GM23338 (cell line): ENCODE results near the gene CDHR4. TPM values are rescaled to one million over a fixed set of nuclear protein-coding genes. Genes with fewer than 3 reads are reported as not detected.

ENCODE experiments used
- ATAC-seq: fragments of 200-7000 bp; cut with Tn5 transposase; 3 replicates; pipeline ENCODE4 v1.9.1; 2020
- DNase-seq: peaks from one replicate; pipeline ENCODE4 v3.0.0-alpha.2; 2015; ENCODE audit warnings: low spot score
- H2AFZ ChIP-seq: fragments of 200-600 bp; sonication (generic); 2 replicates; pipeline ENCODE4 v1.8.0; 2016; ENCODE audit warnings: antibody characterized with exemption, mild to moderate bottlenecking, moderate library complexity
- H3F3A ChIP-seq: fragments of 200-600 bp; sonication (generic); replicated peaks from 2 replicates; pipeline ENCODE4 v1.8.0; 2017; ENCODE audit warnings: antibody characterized with exemption, mixed run types, low read depth
- H3K27ac ChIP-seq: fragments of 200-600 bp; sonication (generic); 2 replicates; pipeline ENCODE4 v1.6.1; 2016; ENCODE audit warnings: low read depth
- H3K27me3 ChIP-seq: fragments of 200-600 bp; sonication (generic); 2 replicates; pipeline ENCODE4 v1.8.0; 2016; ENCODE audit warnings: mild to moderate bottlenecking, mixed run types, moderate library complexity; ENCODE audit not compliant: insufficient read depth
- H3K36me3 ChIP-seq: fragments of 200-600 bp; sonication (generic); 2 replicates; pipeline ENCODE4 v1.8.0; 2016; ENCODE audit warnings: mild to moderate bottlenecking; ENCODE audit not compliant: insufficient read depth
- H3K4me1 ChIP-seq: fragments of 200-600 bp; sonication (generic); 2 replicates; pipeline ENCODE4 v1.8.0; 2016; ENCODE audit warnings: mild to moderate bottlenecking, moderate library complexity; ENCODE audit not compliant: insufficient read depth
- H3K4me2 ChIP-seq: fragments of 200-600 bp; sonication (generic); 2 replicates; pipeline ENCODE4 v1.7.1; 2017; ENCODE audit warnings: mixed run types
- H3K4me3 ChIP-seq: fragments of 200-600 bp; sonication (generic); 2 replicates; pipeline ENCODE4 v1.6.1; 2016; ENCODE audit warnings: mixed run types
- H3K79me2 ChIP-seq: fragments of 200-600 bp; sonication (generic); replicated peaks from 2 replicates; pipeline ENCODE4 v1.8.0; 2017; ENCODE audit warnings: mild to moderate bottlenecking; ENCODE audit not compliant: insufficient read depth
- H3K9me2 ChIP-seq: fragments of 200-600 bp; sonication (generic); 2 replicates; pipeline ENCODE4 v1.8.0; 2017; ENCODE audit not compliant: insufficient read depth
- H4K20me1 ChIP-seq: fragments of 200-600 bp; sonication (generic); replicated peaks from 2 replicates; pipeline ENCODE4 v1.8.0; 2017; ENCODE audit warnings: mild to moderate bottlenecking; ENCODE audit not compliant: insufficient read depth
- H3K27ac Mint-ChIP-seq: 2 replicates; pipeline ENCODE4 v1.8.0; 2020; ENCODE audit warnings: inconsistent platforms, mild to moderate bottlenecking, moderate library complexity, mixed read lengths
- H3K27me3 Mint-ChIP-seq: 3 replicates; pipeline ENCODE4 v1.8.0; 2022; ENCODE audit warnings: low read depth, mild to moderate bottlenecking, moderate library complexity, mixed read lengths, inconsistent platforms; ENCODE audit not compliant: insufficient read depth, poor library complexity
- H3K36me3 Mint-ChIP-seq: 3 replicates; pipeline ENCODE4 v1.8.0; 2021; ENCODE audit warnings: low read depth, mild to moderate bottlenecking, inconsistent platforms, moderate library complexity, mixed read lengths
- H3K4me1 Mint-ChIP-seq: 3 replicates; pipeline ENCODE4 v1.8.0; 2020; ENCODE audit warnings: mild to moderate bottlenecking, inconsistent platforms, mixed read lengths
- H3K4me3 Mint-ChIP-seq: 3 replicates; pipeline ENCODE4 v1.8.0; 2021; ENCODE audit warnings: moderate library complexity, mild to moderate bottlenecking, inconsistent platforms, mixed read lengths
- H3K9me3 Mint-ChIP-seq: 3 replicates; pipeline ENCODE4 v1.8.0; 2020; ENCODE audit warnings: moderate library complexity, mild to moderate bottlenecking, inconsistent platforms, mixed read lengths
- CREB1 ChIP-seq: fragments of 250-450 bp; sonication (Bioruptor Pico); IDR thresholded peaks from 2 replicates; pipeline ENCODE4 v1.5.0; 2020; ENCODE audit warnings: low read depth, mild to moderate bottlenecking, moderate library complexity
- JUNB ChIP-seq: IDR thresholded peaks from one replicate; pipeline ENCODE4 v1.6.1; 2016; ENCODE audit warnings: antibody characterized with exemption; ENCODE audit not compliant: unreplicated experiment
- ZNF114 ChIP-seq: fragments of 250-450 bp; sonication (Bioruptor Pico); IDR thresholded peaks from 2 replicates; pipeline ENCODE4 v1.5.0; 2020; ENCODE audit warnings: mild to moderate bottlenecking, moderate library complexity
- polyA plus RNA-seq: library from polyadenylated mRNA; unstranded; fragments of >200 nt; fragmentation: Nextera tagmentation; extraction: Ambion mirVana; gene quantifications from 2 replicates; pipeline ENCODE4 v1.2.1, GENCODE V29; 2016
- total RNA-seq: library from RNA; depleted of rRNA; stranded (reverse); fragments of >200 nt; shearing (Covaris generic); gene quantifications from 2 replicates; pipeline ENCODE4 v1.2.3, GENCODE V29; 2014
- TF ChIP-seq, protein P1 (sequence below), 2 experiments: fragments of 200-600 bp in 1 of 2; sonication (generic) in 1 of 2; conservative IDR thresholded peaks; 2 replicates each; pipeline versions ENCODE4 v1.5.1 to v1.6.1; 2016 to 2017; ENCODE audit warnings: antibody characterized with exemption in 2 of 2, low read depth in 2 of 2, mild to moderate bottlenecking in 2 of 2, moderate library complexity in 1 of 2

Gene CDHR4
- total and polyA plus RNA-seq, 2 experiments from 2014 or later: 0.24 to 0.26 TPM

DNA sequence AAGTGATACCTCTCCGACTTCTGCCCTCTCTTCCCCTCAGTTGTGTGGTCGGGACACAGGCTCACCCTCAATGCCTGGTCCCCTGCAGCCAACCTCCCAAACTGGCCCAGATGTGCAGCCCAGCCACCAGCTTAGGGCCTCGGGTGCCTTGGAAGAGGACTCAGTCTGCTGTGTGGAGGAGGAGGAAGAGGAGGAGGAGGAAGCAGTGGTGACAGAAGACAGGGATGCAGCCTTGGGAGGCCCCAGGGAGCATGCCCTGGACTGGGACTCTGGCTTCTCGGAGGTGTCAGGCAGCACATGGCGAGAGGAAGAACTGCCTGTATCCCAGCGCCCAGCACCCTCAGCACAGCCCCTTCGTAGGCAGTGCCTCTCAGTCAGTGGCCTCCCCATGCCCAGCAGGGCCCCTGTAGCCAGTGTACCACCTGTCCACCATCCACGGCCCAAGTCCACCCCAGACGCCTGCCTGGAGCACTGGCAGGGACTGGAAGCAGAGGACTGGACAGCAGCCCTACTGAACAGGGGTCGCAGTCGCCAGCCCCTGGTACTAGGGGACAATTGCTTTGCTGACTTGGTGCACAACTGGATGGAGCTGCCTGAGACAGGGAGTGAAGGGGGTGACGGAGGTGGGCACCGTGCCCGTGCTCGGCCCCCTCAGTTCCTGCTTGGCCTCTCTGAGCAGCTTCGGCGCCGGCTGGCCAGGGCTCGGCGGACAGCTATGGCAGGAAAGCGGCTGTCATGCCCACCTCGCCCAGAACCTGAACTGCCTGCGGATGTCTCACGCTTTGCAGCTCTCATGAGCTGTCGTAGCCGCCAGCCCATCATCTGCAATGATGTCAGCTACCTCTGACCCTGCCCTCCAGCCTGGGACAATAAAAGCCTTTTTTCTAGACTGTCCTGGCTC, 4.7 kb upstream of the CDHR4 start:
- Mint-ChIP-seq H3K9me3 (no peaks in the 10 kb centered on the region), H3K27ac (no peak overlapping the region), H3K36me3 (no peaks in the 10 kb centered on the region), H3K4me3 (peak overlapping the region; percentile 73), H3K27me3 (peaks cover 24% of the 10 kb centered on the region), H3K4me1 (peaks cover 40% of the 10 kb centered on the region)
- no peaks in the 10 kb centered on the region for H4K20me1 ChIP-seq
- peak overlapping the region; percentile 93 for H3K4me3 ChIP-seq
- peak overlapping the region; percentile 99 for H3K4me2 ChIP-seq
- TF ChIP-seq, protein P1, sequence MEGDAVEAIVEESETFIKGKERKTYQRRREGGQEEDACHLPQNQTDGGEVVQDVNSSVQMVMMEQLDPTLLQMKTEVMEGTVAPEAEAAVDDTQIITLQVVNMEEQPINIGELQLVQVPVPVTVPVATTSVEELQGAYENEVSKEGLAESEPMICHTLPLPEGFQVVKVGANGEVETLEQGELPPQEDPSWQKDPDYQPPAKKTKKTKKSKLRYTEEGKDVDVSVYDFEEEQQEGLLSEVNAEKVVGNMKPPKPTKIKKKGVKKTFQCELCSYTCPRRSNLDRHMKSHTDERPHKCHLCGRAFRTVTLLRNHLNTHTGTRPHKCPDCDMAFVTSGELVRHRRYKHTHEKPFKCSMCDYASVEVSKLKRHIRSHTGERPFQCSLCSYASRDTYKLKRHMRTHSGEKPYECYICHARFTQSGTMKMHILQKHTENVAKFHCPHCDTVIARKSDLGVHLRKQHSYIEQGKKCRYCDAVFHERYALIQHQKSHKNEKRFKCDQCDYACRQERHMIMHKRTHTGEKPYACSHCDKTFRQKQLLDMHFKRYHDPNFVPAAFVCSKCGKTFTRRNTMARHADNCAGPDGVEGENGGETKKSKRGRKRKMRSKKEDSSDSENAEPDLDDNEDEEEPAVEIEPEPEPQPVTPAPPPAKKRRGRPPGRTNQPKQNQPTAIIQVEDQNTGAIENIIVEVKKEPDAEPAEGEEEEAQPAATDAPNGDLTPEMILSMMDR (conservative IDR thresholded peaks at IDR 0.05; ENCODE audit: low read depth in 2 of 2): 0 out of 4 replicates have a peak, but pooled peaks of 1 of the 2 experiments have one; percentile 3
- no peak for TF ChIP-seq CREB1 (CRISPR knock-in tag)
- peaks cover 15% of the 10 kb centered on the region for H3K27me3 ChIP-seq
- peaks cover 34% of the 10 kb centered on the region for H3K4me1 ChIP-seq
- H3F3A ChIP-seq: peaks cover 15% of the 10 kb centered on the region; the same call in 1 of the 2 replicates
- H3K27ac ChIP-seq: no peak overlapping the region
- H3K9me2 ChIP-seq: no peaks in the 10 kb centered on the region
- DNase-seq (no peak), ATAC-seq (no peak)
- H3K79me2 ChIP-seq: no peaks in the 10 kb centered on the region
- H2AFZ ChIP-seq: peak overlapping the region; percentile 99; the same call in 1 of the 2 replicates
- H3K36me3 ChIP-seq: no peaks in the 10 kb centered on the region

DNA sequence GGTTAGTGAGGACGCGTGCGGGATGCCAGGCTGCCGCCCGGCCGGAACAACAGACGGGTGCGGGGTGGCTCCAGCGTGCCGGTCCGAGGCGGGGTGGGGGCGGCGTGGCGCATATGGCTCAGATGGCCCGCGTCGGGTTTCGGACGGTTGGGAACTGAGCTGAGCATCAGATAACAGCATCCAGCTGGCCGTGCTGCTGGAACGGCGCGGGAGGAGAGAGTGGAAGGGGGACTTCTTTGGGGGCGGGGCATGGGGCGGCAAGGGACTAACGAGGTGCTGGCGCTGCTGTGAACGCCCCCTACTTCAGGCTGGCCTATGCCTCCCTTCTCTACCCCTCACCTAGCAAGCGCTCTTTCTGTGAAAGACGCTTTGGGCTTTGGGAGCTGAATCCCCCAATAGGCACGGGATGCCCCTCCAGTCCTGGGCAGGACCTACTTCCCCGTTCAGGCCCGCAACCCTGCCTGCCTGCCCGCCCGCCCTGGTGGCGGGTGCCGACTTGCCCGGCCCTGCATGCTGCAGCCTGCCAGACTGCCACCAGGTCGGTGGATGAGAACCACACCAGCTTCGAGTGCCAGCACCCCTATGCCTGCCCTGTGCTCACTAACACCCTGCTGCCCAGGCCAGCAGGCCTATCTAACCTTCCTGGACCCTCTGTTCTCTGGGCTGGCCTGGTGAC, 3.9 kb upstream of the CDHR4 start:
- DNase-seq: peak; percentile 76
- H3K4me2 ChIP-seq: peak overlapping the region; percentile 99
- peak overlapping the region; percentile 99 for H2AFZ ChIP-seq
- Mint-ChIP-seq H3K27ac (no peak overlapping the region), H3K36me3 (no peaks in the 10 kb centered on the region), H3K27me3 (peaks cover 24% of the 10 kb centered on the region), H3K4me3 (peak overlapping the region; percentile 73), H3K4me1 (peaks cover 40% of the 10 kb centered on the region), H3K9me3 (no peaks in the 10 kb centered on the region)
- H3K27me3 ChIP-seq: peaks cover 15% of the 10 kb centered on the region
- peak; percentile 32 for ATAC-seq
- no peaks in the 10 kb centered on the region for H3K36me3 ChIP-seq
- TF ChIP-seq ZNF114 (no peak), JUNB (no peak)
- TF ChIP-seq, protein P1 (conservative IDR thresholded peaks at IDR 0.05; ENCODE audit: low read depth in 2 of 2): peak in 1 of 2 experiments; percentile 16; a peak in 1 of 4 replicates
- H3K9me2 ChIP-seq: no peaks in the 10 kb centered on the region
- peaks cover 34% of the 10 kb centered on the region for H3K4me1 ChIP-seq
- peak overlapping the region; percentile 93 for H3K4me3 ChIP-seq
- H3F3A ChIP-seq: peaks cover 15% of the 10 kb centered on the region; the same call in 1 of the 2 replicates
- H4K20me1 ChIP-seq: no peaks in the 10 kb centered on the region
- no peak overlapping the region for H3K27ac ChIP-seq
- H3K79me2 ChIP-seq: no peaks in the 10 kb centered on the region
